HG03139 (cell line): ENCODE measurements around the gene SLC38A1.
"Not testable (repeated sequence)": the region's sequence is repeated elsewhere in the genome, so short reads cannot be mapped to it uniquely, and the experiment has no call there.

Experiments used
- ATAC-seq: cut with Tn5 transposase; IDR thresholded peaks from one replicate; pipeline ENCODE4 v1.9.1; 2021; ENCODE audit not compliant: unreplicated experiment

SLC38A1 gene

DNA sequence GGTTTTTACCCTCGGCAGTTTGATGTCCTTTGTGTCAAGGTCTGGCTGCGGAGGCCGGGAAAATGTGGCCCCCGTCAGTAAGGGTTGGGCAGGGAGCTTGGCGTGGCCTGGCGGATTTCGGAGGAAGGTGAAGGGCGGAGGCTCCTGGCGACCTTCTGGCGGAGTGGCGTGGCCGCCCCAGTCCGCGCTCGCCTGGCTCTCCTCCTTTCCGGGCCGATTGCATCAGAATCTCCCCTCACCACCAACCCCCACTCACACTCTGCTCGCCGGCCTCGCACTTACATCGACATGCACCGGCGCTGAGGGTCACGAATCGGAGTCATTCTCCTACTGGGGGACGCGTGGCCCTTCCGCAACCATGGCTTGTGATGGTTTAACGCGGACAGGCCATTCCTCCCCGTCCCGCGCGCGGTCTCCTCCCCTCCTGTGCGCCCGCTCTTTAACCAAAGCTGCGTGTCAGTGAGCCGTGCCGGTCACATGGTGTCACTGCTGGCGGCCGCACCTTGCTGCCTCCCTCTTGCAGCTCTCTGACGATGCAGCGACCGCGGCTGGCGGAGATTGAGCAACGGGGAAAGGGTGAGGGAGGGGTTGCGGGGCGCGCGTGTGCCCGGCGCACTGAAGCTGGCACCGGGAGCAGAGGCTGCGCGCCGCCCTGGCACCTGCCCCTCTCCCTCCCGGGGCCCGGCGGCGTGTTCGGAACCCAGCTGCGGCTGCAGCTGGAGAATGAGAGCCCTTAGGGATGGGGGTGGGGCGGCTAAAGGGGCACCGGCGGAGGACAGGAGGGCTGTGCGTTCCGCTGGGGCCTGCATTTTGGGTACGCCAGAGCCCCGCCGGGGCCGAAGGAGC, at the start of gene SLC38A1:
Gene SLC38A1, minus strand, starts transcription at position 461 of the 846 bp plus-strand sequence. CDS start 29,243 bp downstream, outside the sequence.
- peak; percentile 57 for ATAC-seq

GRCh38 chr12:46318037-46318436, 49.2 kb upstream of the SLC38A1 start:
- ATAC-seq: no peak

DNA sequence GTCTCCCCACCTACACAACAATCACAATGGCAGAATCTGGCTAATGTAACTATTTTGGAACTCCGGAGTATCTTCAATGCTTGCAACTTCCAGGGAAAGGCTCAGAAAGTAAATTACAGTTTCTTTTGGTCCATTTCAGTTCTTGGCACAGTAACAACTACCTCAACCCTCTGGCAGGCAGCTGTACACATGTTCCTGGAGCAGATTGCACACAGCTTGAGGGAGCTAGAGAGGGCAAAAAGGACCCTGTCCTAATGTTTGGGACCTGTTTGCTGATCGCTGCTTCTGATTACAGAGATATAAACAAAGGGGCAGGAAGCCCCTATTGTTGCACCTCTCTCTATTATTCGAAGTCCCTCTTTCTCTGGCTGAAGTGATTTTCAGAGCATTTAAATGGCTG, 35.2 kb upstream of the SLC38A1 start:
- no peak for ATAC-seq

DNA sequence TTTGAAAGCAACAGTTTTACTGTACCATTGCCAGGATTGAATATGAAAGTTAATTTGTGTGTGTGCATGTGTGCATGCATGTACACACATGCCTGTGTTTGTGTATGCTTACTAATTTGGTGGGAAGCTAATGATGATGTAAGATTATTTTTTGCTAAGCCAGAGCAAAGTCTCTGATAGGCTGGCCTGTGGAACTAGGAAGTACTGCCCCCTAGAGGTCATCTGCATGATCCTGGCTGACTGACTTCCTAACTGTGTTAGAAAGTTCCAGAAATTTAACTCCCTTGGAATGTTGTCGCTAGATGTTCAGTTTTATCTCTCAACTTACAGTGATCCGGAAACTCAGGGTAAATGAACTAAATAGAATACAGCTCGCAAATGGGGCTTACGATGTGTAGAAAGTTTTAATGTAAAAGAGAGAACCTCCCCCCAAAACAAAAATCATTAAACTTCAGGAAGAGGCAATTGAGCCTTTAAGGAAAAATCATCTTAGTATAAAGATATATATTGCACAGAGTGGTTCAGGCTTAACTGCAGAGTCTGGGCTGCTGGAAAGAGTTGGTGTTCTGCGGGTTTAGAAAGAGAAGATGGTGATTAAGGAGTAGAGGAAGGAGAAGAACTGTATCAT, 34.3 kb upstream of the SLC38A1 start:
- no peak for ATAC-seq

DNA sequence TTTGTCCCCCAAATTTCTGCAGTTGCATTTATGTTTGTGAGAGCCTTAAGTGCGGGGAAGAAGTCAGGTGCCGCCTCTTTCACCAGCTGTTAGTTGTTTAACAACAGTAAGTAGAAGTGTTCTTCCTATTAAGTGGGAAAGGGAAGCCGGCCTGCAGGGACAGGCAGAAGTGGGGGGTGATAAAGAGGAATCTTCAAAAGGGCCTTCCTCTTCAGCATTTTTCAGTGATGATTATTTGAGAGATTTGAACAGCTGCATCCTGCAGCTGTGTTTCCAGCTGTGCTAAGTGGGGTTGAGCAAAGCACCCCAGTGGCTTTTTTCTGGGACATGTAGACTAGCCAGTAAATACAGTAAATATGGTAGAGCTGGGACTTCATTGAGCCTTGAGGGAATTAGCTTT, 32.1 kb upstream of the SLC38A1 start:
- ATAC-seq: no peak

DNA sequence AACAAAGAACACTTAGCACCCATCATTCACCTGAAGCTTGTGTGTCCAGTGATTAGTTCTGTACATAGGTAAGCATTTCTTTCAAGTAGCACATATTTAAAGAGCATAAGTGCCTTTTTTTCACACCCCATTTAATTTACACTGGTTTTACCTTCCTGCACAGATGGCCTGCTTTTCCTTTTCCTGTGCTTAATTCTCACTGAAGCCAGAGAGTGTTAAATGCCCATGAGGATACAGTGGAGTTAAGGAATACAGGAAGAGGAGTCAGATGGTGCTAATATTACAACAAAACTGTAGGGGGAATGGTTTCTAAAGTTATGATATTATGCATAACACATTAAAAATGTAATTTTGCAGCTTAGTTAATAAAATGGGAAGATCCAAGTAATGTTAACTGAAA, 31.0 kb upstream of the SLC38A1 start:
- ATAC-seq: no peak

DNA sequence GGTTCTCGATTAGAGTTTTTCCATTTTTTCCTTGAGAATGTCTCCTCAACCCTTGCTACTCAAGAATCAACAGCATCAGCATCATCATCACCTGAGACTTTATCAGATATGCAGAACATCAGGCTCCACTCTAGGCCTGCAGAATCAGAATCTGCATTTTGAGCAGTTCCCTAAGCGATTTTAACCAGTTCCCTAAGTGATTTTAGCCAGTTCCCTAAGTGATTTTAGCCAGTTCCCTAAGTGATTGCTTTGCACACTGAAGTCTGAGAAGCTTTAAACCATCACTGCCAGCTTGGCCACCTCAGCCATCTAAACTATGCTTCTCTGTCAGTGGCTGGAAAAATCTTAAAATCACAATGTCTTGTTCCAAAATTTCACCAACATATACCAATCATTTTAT, 29.4 kb upstream of the SLC38A1 start:
- ATAC-seq: no peak

DNA sequence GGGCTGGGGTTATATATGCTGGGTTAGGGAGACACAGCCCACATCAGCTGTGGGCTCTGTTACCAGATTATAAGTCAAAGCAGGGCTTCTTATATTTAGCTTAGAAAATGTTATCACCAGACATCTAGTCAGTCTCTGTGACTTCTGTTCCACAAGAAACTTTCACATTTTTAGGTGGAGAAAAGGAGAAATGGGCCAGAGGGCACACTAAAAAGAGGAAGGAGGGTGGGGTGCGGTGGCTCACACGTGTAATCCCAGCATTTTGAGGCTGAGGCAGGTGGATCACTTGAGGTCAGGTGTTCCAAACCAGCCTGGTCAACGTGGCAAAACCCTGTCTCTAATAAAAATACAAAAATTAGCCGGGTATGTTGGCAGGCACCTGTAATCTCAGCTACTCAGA, 28.0 kb upstream of the SLC38A1 start:
- ATAC-seq: no peak

- no peak for ATAC-seq
These were observed 24.0 kb upstream of the SLC38A1 start for GRCh38 chr12:46292754-46293402.

- not testable (repeated sequence) for ATAC-seq
These were observed 23.1 kb upstream of the SLC38A1 start for GRCh38 chr12:46291953-46292352.

- ATAC-seq: not testable (repeated sequence)
These were observed 16.3 kb upstream of the SLC38A1 start for GRCh38 chr12:46285177-46285576.

DNA sequence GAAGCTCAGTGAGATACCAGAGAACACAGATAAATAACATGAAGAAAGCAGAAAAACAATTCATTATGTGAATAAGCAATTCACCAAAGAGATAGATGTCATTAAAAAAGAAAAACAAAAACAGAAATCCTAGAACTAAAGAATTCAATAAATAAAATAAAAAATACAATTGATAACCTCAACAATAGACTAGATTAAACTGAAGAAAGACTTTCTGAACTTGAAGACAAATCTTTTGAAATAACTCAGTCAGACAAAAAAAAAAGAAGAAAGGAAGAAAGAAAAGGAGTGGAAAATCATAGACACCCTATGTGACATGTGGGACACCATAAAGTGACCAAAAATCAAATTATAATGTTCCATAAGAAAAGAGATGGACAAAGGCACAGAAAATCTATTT, 14.0 kb upstream of the SLC38A1 start:
- ATAC-seq: no peak

DNA sequence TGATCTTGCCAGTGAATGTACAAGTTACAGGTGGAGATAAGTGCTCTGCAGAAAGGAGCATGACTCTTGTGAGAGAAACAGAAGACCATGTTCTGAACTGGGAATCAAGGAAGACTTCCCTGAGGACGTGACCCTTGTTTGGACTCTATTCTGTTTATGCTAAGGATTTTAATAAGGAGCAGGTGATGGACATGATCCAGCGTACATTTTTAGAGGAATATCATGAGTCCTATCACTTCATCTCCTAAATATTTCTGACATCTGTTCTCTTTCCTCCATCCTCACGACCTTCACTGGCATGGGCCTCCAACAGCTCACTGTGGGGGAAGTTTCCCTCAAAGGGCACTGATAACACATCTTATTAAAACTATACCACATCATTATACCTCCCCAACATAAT, 7.9 kb upstream of the SLC38A1 start:
- ATAC-seq: no peak

DNA sequence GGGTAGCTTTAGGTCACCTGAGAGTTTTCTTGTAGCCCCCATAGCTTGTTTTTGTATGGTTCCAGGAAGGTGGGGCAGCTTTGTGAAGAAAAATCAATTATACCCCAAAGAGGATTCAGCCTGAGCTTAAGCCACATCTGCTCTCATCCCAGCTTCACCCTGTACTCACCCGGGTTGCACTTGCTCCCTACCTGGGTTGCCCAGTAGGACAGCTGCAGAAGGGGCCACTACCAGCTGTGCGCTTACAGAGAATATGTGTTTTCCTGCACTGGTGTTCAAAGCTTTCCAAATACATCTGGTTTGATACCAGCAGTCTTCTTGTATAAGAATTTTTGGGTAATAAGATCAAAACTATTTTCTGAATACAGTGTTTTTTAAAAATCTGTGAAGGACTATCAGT, 3.0 kb upstream of the SLC38A1 start:
- no peak for ATAC-seq

DNA sequence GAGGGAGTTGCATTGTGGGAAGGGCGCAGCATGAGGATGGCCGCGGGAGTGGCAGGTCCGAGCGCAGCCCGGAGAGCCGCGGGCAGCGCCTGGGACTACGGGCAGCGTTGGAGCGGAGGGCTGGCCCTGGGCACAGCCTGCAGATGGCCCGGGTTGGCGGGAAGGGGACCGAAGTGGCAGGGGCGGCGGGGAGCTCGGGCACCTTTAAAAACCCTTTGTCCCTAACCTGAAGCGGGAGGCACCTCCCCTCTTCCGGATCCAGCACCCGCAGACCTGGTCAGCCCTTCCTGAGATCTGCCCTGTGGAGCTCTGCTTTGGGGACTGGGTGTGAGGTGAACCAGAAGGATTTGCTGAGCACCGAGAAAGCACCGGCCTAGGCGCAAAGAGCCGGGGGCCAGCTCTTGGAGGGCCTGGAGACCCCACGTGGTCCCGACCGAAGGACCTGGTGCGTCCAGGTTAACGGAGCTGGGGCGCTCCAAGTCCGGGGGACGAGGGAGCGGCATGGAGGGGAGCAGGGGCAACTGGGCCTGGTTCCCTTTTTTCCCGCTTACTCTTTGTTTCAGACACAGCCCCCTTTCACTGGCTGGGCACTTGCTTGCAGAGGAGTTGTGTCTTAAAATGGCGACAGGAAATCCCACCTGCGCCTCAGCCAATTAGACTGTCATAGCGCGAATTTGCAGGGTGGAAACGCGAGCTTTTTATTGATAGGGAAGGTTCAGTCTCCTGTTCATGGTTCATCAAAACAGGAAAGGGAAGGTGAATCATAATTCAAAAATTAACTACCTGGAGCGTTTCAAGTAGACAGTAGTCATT, 792 bp upstream of the SLC38A1 start:
- ATAC-seq: peak; percentile 10

DNA sequence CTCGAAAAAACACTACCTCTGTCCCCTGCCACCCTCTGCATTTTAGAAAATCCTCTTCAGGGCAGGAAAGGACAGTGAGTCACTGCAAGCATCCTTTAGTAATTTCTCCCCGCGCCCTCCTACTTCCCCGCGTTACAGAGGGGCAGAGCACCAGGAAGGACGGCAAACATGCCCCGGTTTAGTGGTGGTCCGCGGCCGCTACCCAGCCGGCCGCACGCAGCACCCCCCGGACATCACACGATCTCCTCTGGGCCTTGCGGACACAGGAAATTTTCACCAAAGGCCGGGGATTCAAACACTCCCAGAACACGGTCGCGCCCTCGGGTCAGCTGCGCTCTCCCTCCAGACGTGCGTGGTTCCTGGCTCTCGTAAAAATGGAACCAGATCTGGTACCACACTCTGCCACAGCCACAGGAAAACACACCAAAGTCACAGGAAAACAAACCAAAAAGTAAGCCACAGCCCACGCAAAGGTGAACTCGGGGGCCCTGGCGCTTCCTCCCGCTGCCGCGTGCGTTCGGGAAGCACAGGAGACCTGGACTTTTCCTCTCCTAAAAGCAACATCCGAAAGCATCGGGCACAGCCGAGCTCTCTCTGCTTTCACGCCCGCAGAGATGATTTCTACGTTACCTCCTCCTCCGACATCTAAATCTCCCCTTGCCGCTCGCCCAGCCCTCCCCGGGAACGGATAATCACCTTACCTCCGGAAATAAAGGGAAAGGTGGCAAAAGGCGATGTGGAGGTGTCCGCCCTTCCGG, 839 bp downstream of the SLC38A1 start:
- ATAC-seq: no peak

DNA sequence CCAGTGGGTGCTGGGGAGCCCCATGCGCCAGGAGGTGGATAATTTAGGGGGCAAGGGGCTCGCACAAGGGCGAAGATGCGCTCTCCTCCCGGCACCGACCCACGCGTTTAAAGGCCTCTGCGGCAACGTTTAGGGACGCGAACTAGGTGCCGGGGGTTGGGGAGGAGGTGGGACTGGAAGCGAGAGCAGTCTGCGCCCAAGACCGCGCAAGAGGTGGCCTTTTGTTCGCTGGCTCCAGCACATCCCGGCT, 1.3 kb downstream of the SLC38A1 start:
- ATAC-seq: no peak

- ATAC-seq: no peak
These were observed 1.8 kb downstream of the SLC38A1 start for GRCh38 chr12:46266869-46267574.

DNA sequence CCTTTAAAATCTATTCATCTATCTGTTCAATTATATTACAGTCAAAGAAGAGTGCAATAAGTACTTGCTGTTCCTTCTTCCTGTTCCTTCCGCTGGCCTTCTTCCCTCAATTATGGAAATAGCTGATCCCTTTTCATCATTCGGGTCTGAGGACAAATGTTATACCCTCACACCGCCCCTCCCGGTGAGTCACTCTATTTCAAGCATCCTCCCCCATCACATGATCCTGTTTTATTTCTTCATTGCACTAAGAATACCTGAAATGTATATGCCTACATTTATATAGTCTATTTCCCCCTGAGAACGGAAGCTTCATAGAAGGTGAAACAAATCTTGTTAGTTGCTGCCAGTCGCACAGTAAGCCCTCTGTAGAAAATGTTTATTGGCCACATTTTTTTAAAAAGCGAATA, 2.5 kb downstream of the SLC38A1 start:
- no peak for ATAC-seq

GRCh38 chr12:46265734-46266133, 3.1 kb downstream of the SLC38A1 start:
- no peak for ATAC-seq
